SU-DHL-6 (cell line): ENCODE data around the gene RBM26.
"Not testable (repeated sequence)": the region's sequence is repeated elsewhere in the genome, so short reads cannot be mapped to it uniquely, and the experiment has no call there.

Source experiments
- H2AFZ ChIP-seq: fragments of 200-600 bp; sonication (generic); 2 replicates; pipeline ENCODE4 v1.6.1; 2014; ENCODE audit warnings: low read depth, mild to moderate bottlenecking, moderate library complexity, mixed read lengths, antibody characterized with exemption, low read length; ENCODE audit not compliant: severe bottlenecking
- H3F3A ChIP-seq: fragments of 200-600 bp; shearing (Covaris generic); 2 replicates; pipeline ENCODE4 v1.6.0; 2016; ENCODE audit warnings: antibody characterized with exemption, mild to moderate bottlenecking; ENCODE audit not compliant: insufficient read depth
- H3K27ac ChIP-seq: fragments of 200-600 bp; sonication (generic); 2 replicates; pipeline ENCODE4 v1.5.1; 2016; ENCODE audit warnings: low read depth, mild to moderate bottlenecking, low read length, moderate library complexity, mixed read lengths
- H3K27me3 ChIP-seq: fragments of 200-600 bp; sonication (generic), shearing (Covaris generic); 2 replicates; pipeline ENCODE4 v1.6.0; 2014; ENCODE audit warnings: mild to moderate bottlenecking, low read length
- H3K36me3 ChIP-seq: fragments of 200-600 bp; sonication (generic); 2 replicates; pipeline ENCODE4 v1.6.1; 2014; ENCODE audit warnings: mild to moderate bottlenecking, low read length, mixed read lengths
- H3K4me2 ChIP-seq: fragments of 300-600, 200-600 bp; shearing (Covaris generic), sonication (generic); 2 replicates; pipeline ENCODE4 v1.6.0; 2014; ENCODE audit warnings: low read length, low read depth, mild to moderate bottlenecking; ENCODE audit not compliant: poor library complexity, severe bottlenecking
- H3K4me3 ChIP-seq: fragments of 200-600 bp; sonication (generic); 2 replicates; pipeline ENCODE4 v1.5.1; 2014; ENCODE audit warnings: antibody characterized with exemption, low read length, mild to moderate bottlenecking, mixed read lengths; ENCODE audit not compliant: insufficient read depth, poor library complexity, severe bottlenecking
- H3K79me2 ChIP-seq: fragments of 200-600 bp; sonication (generic); 2 replicates; pipeline ENCODE4 v1.6.1; 2014; ENCODE audit warnings: mild to moderate bottlenecking, low read length, moderate library complexity; ENCODE audit not compliant: insufficient read depth
- H3K9ac ChIP-seq: fragments of 200-600 bp; sonication (generic); 2 replicates; pipeline ENCODE4 v1.7.0; 2014; ENCODE audit warnings: mild to moderate bottlenecking, low read length
- H3K9me2 ChIP-seq: fragments of 200-600 bp; sonication (generic); replicated peaks from 2 replicates; pipeline ENCODE4 v1.6.1; 2014; ENCODE audit warnings: low read length; ENCODE audit not compliant: insufficient read depth
- H3K9me3 ChIP-seq: fragments of 200-600 bp; sonication (generic); 2 replicates; pipeline ENCODE4 v1.6.1; 2014; ENCODE audit warnings: low read length, mixed read lengths; ENCODE audit not compliant: insufficient read depth
- H4K20me1 ChIP-seq: fragments of 200-600 bp; sonication (generic); 2 replicates; pipeline ENCODE4 v1.6.1; 2014; ENCODE audit warnings: low read depth, mild to moderate bottlenecking, antibody characterized with exemption, low read length, moderate library complexity, mixed read lengths
- CTCF ChIP-seq: fragments of 200-600 bp; sonication (generic); IDR thresholded peaks from one replicate; pipeline ENCODE4 v1.5.1; 2017; ENCODE audit warnings: antibody characterized with exemption, mild to moderate bottlenecking, low read length, moderate library complexity; ENCODE audit not compliant: insufficient read depth, poor library complexity, severe bottlenecking
- EZH2phosphoT487 ChIP-seq: fragments of 200-600 bp; sonication (generic), shearing (Covaris generic); conservative IDR thresholded peaks from 2 replicates; pipeline ENCODE4 v1.6.1; 2018; ENCODE audit warnings: mild to moderate bottlenecking, antibody characterized with exemption, low read length, moderate library complexity, mixed read lengths

RBM26 gene

DNA sequence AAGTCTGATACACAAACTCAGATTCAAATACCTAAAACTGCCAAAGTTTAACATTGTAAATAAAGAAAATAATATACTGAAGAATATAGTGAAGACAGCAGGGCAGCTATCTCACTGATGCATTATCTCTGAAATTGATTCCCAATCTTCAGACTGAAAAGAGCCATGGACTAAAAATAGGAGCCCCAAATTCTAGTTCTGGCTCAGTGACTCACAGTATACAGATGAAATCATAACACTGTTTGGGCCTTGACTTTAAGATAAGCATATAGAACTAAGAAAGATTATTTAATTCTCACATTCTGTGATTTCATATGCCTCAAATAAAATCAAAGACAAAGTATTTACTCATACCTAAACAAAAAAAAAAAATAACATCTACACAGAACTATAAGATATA is 53.9 kb downstream of the RBM26 start:
- no peaks in the 10 kb centered on the region for H3K9me2 ChIP-seq
- peaks cover 92% of the 10 kb centered on the region for H3K36me3 ChIP-seq
- no peak overlapping the region for H3K27ac ChIP-seq
- H3K9ac ChIP-seq, result no peak overlapping the region
- H2AFZ ChIP-seq, result no peak overlapping the region
- no peak overlapping the region for H3K4me2 ChIP-seq
- H3K79me2 ChIP-seq, result peaks cover 13% of the 10 kb centered on the region
- no peak overlapping the region for H3K4me3 ChIP-seq
- no peaks in the 10 kb centered on the region; the same call in 1 of the 2 replicates for H4K20me1 ChIP-seq
- H3K9me3 ChIP-seq, result no peaks in the 10 kb centered on the region
- peaks cover 4% of the 10 kb centered on the region; the same call in 1 of the 2 replicates for H3F3A ChIP-seq
- no peaks in the 10 kb centered on the region for H3K27me3 ChIP-seq
- TF ChIP-seq EZH2phosphoT487 (no peak), CTCF (no peak)

- H3K4me3 ChIP-seq, H3K27ac ChIP-seq, H2AFZ ChIP-seq, H3K4me2 ChIP-seq, H3K9me2 ChIP-seq, H3K9ac ChIP-seq, H3K27me3 ChIP-seq, H3K9me3 ChIP-seq, H3F3A ChIP-seq, H4K20me1 ChIP-seq: not testable (repeated sequence)
- peaks cover 13% of the 10 kb centered on the region for H3K79me2 ChIP-seq
- H3K36me3 ChIP-seq, result peaks cover 83% of the 10 kb centered on the region
Measured at GRCh38 chr13:79349608-79350007, 56.4 kb downstream of the RBM26 start.

- H3K4me2 ChIP-seq, result no peak overlapping the region
- peaks cover 4% of the 10 kb centered on the region; the same call in 1 of the 2 replicates for H3F3A ChIP-seq
- no peak overlapping the region for H3K9ac ChIP-seq
- TF ChIP-seq CTCF (no peak), EZH2phosphoT487 (no peak)
- H3K79me2 ChIP-seq, result peaks cover 13% of the 10 kb centered on the region
- H3K27me3 ChIP-seq, result no peaks in the 10 kb centered on the region
- H4K20me1 ChIP-seq, result no peaks in the 10 kb centered on the region; the same call in 1 of the 2 replicates
- H3K4me3 ChIP-seq, result no peak overlapping the region
- H3K36me3 ChIP-seq, result peaks cover 83% of the 10 kb centered on the region
- no peak overlapping the region for H3K27ac ChIP-seq
- no peaks in the 10 kb centered on the region for H3K9me2 ChIP-seq
- H2AFZ ChIP-seq, result no peak overlapping the region
- no peaks in the 10 kb centered on the region for H3K9me3 ChIP-seq
Measured at GRCh38 chr13:79349011-79349410, 57.0 kb downstream of the RBM26 start.

- Histone ChIP-seq H3K9me2 (no peaks in the 10 kb centered on the region), H3K27ac (no peak overlapping the region), H3K27me3 (no peaks in the 10 kb centered on the region), H2AFZ (no peak overlapping the region), H3F3A (no peaks in the 10 kb centered on the region; the same call in 1 of the 2 replicates), H3K9ac (no peak overlapping the region), H3K4me3 (no peak overlapping the region), H3K36me3 (peaks cover 84% of the 10 kb centered on the region), H4K20me1 (no peaks in the 10 kb centered on the region; the same call in 1 of the 2 replicates), H3K4me2 (no peak overlapping the region), H3K79me2 (peaks cover 13% of the 10 kb centered on the region), H3K9me3 (no peaks in the 10 kb centered on the region)
- TF ChIP-seq EZH2phosphoT487 (no peak), CTCF (no peak)
Measured at GRCh38 chr13:79346300-79346914, 59.6 kb downstream of the RBM26 start.
